ENCODE results near the gene GINS1.

The GINS1 gene

DNA sequence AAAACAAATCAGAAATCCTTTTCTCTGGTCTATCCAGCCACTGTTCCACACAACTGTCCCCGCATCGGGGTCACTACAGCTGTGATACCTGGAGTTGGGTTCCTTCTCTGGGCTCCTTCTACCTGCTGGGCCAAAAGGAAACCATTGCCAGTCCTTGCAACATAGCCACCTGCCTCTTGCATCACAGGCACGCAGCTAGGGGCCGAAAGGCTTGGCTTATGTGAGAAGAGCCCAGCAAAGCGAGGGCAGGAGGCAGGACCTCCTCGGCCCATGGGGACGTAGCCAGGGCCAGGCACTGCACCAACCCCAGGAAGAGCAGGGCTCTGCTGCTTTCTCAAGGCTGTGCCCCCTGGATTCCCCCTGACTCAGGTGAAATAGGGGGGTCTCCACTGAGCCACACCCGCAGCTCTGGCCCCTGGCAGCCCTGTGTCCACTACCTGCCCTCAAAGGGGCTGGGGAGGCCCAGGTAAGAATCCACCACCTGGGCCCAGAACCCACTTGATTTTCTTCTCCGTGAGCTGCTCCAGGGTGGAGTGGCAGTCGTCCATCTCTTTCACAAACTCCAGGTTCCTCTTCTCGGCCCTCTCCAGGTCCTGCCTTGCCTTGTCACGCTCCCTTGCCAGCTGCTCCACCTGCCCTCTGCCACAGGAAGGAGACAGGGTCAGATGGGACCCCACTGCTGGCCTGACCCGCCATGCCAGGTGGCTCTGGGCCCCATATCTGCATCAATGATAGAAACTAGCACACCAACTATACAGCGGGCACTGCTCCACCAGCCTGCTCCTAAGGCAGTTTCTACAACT, 88.9 kb downstream of the GINS1 start:
- DNase-seq, result no peak

DNA sequence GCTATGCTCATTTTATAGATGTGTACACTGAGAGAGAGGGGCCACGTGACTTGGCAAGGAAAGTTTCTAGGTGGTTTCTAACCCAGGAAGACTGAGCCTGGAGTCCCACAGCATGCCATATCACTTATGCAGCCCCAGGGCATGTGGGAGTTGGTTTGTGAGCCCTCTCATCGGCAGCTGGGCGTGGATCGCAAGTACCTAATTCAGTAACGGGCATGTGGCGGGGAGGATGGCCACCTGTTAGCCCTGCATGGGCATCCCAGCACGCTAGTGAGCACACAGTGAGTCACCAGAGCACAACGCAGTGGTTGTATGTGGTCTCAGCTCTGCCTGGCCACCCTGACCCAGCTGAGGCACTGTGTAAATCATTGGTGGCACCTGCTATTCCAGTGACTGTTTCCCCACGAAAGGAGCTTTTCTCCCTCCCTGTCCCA, 89.5 kb downstream of the GINS1 start:
- no peak for DNase-seq

DNA sequence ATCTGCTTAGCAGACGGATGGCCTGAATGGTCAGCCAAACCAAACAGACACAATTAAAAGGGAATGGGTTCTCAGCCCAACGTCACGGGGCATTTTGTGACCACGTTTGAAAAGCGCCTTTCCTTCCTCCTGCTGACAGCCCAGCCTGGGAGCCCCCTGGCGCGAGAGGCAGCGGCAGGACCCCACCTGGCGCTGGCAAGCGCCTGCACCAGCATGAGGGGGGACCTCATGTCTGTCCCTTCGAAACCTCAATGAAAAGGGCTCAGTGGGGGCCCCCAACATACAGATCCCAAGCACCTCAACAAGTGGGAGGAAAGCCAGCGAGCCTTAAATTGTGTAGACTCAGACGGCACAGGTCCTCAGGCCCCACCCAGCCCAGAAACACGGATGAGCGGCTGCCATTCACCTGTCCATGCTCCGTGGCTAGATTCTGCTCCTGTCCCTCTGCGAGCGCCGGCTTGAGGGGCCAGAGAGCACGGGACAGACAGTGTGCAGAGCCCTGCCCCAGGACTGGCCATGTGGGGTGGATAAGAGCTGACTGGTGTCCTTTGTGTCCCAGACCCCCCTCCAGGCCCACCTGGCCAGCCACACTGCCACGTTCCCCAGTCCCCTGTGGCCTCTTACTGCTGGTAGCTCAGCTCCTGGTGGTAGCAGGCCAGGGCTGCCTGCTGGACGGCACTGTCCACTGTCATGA, 90.3 kb downstream of the GINS1 start:
- no peak for DNase-seq
